DOHH2 (cell line): ENCODE measurements around the gene ITIH2.
"Not testable (repeated sequence)": the region's sequence is repeated elsewhere in the genome, so short reads cannot be mapped to it uniquely, and the experiment has no call there.

Source experiments
- H3F3A ChIP-seq: fragments of 200-600 bp; sonication (generic), shearing (Covaris generic); 2 replicates; pipeline ENCODE4 v1.6.0; 2016; ENCODE audit warnings: antibody characterized with exemption, mild to moderate bottlenecking; ENCODE audit not compliant: control insufficient read depth, insufficient read depth
- H3K27ac ChIP-seq: fragments of 200-600 bp; sonication (generic); 2 replicates; pipeline ENCODE4 v1.5.1; 2014; ENCODE audit warnings: low read depth, mild to moderate bottlenecking, low read length, moderate library complexity
- H3K27me3 ChIP-seq: fragments of 200-600 bp; sonication (generic); 2 replicates; pipeline ENCODE4 v1.6.1; 2014; ENCODE audit warnings: mild to moderate bottlenecking, low read length, mixed read lengths; ENCODE audit not compliant: control insufficient read depth
- H3K36me3 ChIP-seq: fragments of 200-600 bp; sonication (generic); 2 replicates; pipeline ENCODE4 v1.6.1; 2014; ENCODE audit warnings: mild to moderate bottlenecking, low read length, moderate library complexity, mixed read lengths; ENCODE audit not compliant: control insufficient read depth
- H3K4me1 ChIP-seq: fragments of 200-600 bp; sonication (generic); 2 replicates; pipeline ENCODE4 v1.6.1; 2014; ENCODE audit warnings: mild to moderate bottlenecking, low read length, mixed read lengths; ENCODE audit not compliant: control insufficient read depth
- H3K4me2 ChIP-seq: fragments of 200-600 bp; sonication (generic); 2 replicates; pipeline ENCODE4 v1.6.0; 2014; ENCODE audit warnings: mild to moderate bottlenecking, low read length, moderate library complexity
- H3K4me3 ChIP-seq: fragments of 200-600 bp; sonication (generic); 2 replicates; pipeline ENCODE4 v1.5.1; 2014; ENCODE audit warnings: mild to moderate bottlenecking, low read length, mixed read lengths
- H3K79me2 ChIP-seq: fragments of 200-600 bp; sonication (generic); 2 replicates; pipeline ENCODE4 v1.6.1; 2014; ENCODE audit warnings: mild to moderate bottlenecking, low read length, mixed read lengths; ENCODE audit not compliant: control insufficient read depth
- H3K9me2 ChIP-seq: fragments of 200-600 bp; sonication (generic); replicated peaks from 2 replicates; pipeline ENCODE4 v1.6.1; 2014; ENCODE audit warnings: mild to moderate bottlenecking, low read length, mixed read lengths; ENCODE audit not compliant: control insufficient read depth
- H3K9me3 ChIP-seq: fragments of 200-600 bp; sonication (generic); 2 replicates; pipeline ENCODE4 v1.6.1; 2014; ENCODE audit warnings: antibody characterized with exemption, low read length, mixed read lengths; ENCODE audit not compliant: control insufficient read depth, insufficient read depth
- H4K20me1 ChIP-seq: fragments of 200-600 bp; sonication (generic); 2 replicates; pipeline ENCODE4 v1.6.0; 2014; ENCODE audit warnings: low read depth, mild to moderate bottlenecking, antibody characterized with exemption, low read length, moderate library complexity; ENCODE audit not compliant: control insufficient read depth, insufficient read depth
- CTCF ChIP-seq: fragments of 200-600 bp; sonication (generic); IDR thresholded peaks from one replicate; pipeline ENCODE4 v1.5.1; 2014; ENCODE audit warnings: antibody characterized with exemption, mild to moderate bottlenecking, low read depth, low read length; ENCODE audit not compliant: poor library complexity, severe bottlenecking
- EZH2phosphoT487 ChIP-seq: fragments of 200-600 bp; sonication (generic); IDR thresholded peaks from 2 replicates; pipeline ENCODE4 v1.6.1; 2017; ENCODE audit warnings: borderline replicate concordance, mild to moderate bottlenecking, antibody characterized with exemption, low read length, moderate library complexity, mixed read lengths

ITIH2 gene

GRCh38 chr10:7687228-7687907, 15.7 kb upstream of the ITIH2 start:
- Histone ChIP-seq H3K9me3 (peaks cover 13% of the 10 kb centered on the region), H3K4me2 (peak overlapping the region; percentile 24), H3K27me3 (no peaks in the 10 kb centered on the region), H3K4me3 (no peak overlapping the region), H3K27ac (no peak overlapping the region), H3K79me2 (no peaks in the 10 kb centered on the region), H3F3A (no peaks in the 10 kb centered on the region), H3K36me3 (no peaks in the 10 kb centered on the region), H4K20me1 (no peaks in the 10 kb centered on the region), H3K4me1 (peaks cover 4% of the 10 kb centered on the region), H3K9me2 (no peaks in the 10 kb centered on the region)
- TF ChIP-seq EZH2phosphoT487 (no peak), CTCF (peak; percentile 99)

- Histone ChIP-seq H3F3A (no peaks in the 10 kb centered on the region), H3K36me3 (no peaks in the 10 kb centered on the region), H3K9me3 (peaks cover 25% of the 10 kb centered on the region), H3K27me3 (no peaks in the 10 kb centered on the region), H3K4me1 (peaks cover 4% of the 10 kb centered on the region), H3K27ac (no peak overlapping the region), H3K4me3 (no peak overlapping the region), H3K79me2 (no peaks in the 10 kb centered on the region), H3K9me2 (no peaks in the 10 kb centered on the region), H4K20me1 (no peaks in the 10 kb centered on the region), H3K4me2 (no peak overlapping the region)
- TF ChIP-seq EZH2phosphoT487, result no peak
- TF ChIP-seq CTCF, result no peak
These were observed 13.5 kb upstream of the ITIH2 start for GRCh38 chr10:7689591-7689990.

DNA sequence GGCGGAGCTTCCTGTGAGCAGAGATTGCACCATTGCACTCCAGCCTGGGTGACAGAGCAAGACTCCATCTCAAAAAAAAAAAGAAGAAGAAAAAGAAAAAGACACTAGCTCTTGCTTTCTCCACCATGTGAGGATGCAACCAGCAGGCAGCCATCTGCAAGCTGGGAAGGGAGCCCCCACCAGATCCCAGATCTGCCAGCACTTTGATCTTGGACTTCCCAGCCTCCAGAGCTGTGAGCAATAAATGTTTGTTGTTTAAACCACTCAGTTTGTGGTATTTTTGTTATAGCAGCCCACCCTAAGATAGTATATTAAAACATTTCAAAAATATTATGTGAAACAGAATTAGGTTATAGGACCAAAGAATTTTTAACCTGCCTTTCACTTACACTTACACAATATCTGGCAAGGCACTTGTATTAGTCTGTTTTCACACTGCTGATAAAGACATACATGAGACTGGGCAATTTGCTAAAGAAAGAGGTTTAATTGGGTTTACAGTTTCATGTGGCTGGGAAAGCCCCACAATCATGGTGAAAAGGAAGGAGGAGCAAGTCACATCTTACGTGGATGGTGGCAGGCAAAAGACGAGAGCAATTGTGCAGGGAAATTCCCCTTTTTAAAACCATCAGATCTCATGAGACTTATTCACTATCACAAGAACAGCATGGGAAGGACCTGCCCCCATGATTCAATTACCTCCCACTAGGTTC, 12.1 kb upstream of the ITIH2 start:
- peaks cover 25% of the 10 kb centered on the region for H3K9me3 ChIP-seq
- not testable (repeated sequence) for H3K79me2 ChIP-seq, H3K4me2 ChIP-seq, H3F3A ChIP-seq, H3K27me3 ChIP-seq, H3K9me2 ChIP-seq, H3K36me3 ChIP-seq, H4K20me1 ChIP-seq, H3K4me3 ChIP-seq, H3K27ac ChIP-seq, H3K4me1 ChIP-seq

DNA sequence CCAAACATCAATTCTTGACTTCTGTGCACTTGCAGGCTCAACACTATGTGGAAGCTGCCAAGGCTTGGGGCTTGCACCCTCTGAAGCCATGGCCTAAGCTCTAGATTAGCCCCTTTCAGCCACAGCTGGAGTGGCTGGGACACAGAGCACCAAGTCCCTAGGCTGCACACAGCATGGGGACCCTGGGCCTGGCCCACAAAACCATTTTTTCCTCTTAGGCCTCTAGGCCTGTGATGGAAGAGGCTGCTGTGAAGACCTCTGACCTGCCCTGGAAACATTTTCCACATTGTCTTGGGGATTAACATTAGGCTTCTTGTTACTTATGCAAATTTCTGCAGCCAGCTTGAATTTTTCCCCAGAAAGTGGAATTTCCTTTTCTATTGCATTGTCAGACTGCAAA, 10.7 kb upstream of the ITIH2 start:
- H3K79me2 ChIP-seq, H3K27ac ChIP-seq, H3K4me2 ChIP-seq, H3K4me3 ChIP-seq, H3K27me3 ChIP-seq, H3K36me3 ChIP-seq, H4K20me1 ChIP-seq, H3F3A ChIP-seq, H3K9me2 ChIP-seq, H3K4me1 ChIP-seq: not testable (repeated sequence)
- H3K9me3 ChIP-seq, result peaks cover 25% of the 10 kb centered on the region

DNA sequence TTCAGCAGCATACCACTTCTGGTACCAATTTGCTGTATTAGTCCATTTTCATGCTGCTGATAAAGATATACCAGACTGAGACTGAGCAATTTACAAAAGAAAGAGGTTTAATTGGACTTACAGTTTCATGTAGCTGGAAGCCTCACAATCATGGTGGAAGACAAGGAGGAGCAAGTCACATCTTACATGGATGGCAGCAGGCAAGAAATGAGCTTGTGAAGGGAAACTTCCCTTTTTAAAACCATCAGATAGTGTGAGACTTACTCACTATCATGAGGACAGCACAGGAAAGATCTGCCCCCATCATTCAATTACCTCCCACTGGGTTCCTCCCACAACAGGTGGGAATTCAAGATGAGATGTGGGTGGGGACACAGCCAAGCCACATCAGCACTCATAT, 9.9 kb upstream of the ITIH2 start:
- H3K9me2 ChIP-seq, H3K79me2 ChIP-seq, H3K27ac ChIP-seq, H3F3A ChIP-seq, H3K36me3 ChIP-seq, H3K27me3 ChIP-seq, H3K4me1 ChIP-seq, H3K4me3 ChIP-seq, H4K20me1 ChIP-seq, H3K4me2 ChIP-seq: not testable (repeated sequence)
- peaks cover 25% of the 10 kb centered on the region for H3K9me3 ChIP-seq
